ENCODE measurements around the gene EVI5.

GRCh38 chr1:92484472-92485380 is 300.2 kb downstream of the EVI5 start:
- TF ChIP-seq SRF (IDR thresholded peaks at IDR 0.05; ENCODE audit: low read depth in 2 of 2, low read length in 2 of 2) (no peak), POLR2A (IDR thresholded peaks at IDR 0.05; ENCODE audit: low read depth, low read length) (peak; percentile 59; the same call in 1 of the 2 replicates), RB1 (IDR thresholded peaks at IDR 0.05; ENCODE audit: borderline replicate concordance) (no peak), TAF1 (IDR thresholded peaks at IDR 0.05; ENCODE audit: borderline replicate concordance, low read depth, low read length) (no peak)
- TF ChIP-seq, protein P1, sequence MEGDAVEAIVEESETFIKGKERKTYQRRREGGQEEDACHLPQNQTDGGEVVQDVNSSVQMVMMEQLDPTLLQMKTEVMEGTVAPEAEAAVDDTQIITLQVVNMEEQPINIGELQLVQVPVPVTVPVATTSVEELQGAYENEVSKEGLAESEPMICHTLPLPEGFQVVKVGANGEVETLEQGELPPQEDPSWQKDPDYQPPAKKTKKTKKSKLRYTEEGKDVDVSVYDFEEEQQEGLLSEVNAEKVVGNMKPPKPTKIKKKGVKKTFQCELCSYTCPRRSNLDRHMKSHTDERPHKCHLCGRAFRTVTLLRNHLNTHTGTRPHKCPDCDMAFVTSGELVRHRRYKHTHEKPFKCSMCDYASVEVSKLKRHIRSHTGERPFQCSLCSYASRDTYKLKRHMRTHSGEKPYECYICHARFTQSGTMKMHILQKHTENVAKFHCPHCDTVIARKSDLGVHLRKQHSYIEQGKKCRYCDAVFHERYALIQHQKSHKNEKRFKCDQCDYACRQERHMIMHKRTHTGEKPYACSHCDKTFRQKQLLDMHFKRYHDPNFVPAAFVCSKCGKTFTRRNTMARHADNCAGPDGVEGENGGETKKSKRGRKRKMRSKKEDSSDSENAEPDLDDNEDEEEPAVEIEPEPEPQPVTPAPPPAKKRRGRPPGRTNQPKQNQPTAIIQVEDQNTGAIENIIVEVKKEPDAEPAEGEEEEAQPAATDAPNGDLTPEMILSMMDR (IDR thresholded peaks at IDR 0.05 in 2 of 3, conservative IDR thresholded peaks at IDR 0.05 in 1 of 3; ENCODE audit: control insufficient read depth in 2 of 3, extremely low read depth in 1 of 3, insufficient read depth in 1 of 3, low read depth in 3 of 3, low read length in 3 of 3), result peak in 2 of 3 experiments; percentile 12 to 13; a peak in 1 of 6 replicates
